Loucy (cell line): ENCODE data around the gene RUNX2.

ENCODE experiments used
- EZH2phosphoT487 ChIP-seq: fragments of 200-600 bp; IDR thresholded peaks from 2 replicates; pipeline ENCODE4 v1.6.1; 2018; ENCODE audit warnings: antibody characterized with exemption, mild to moderate bottlenecking, moderate library complexity, borderline replicate concordance
- TF ChIP-seq, protein P1 (sequence below): fragments of 200-600 bp; sonication (generic); conservative IDR thresholded peaks from 2 replicates; pipeline ENCODE4 v1.5.1; 2014; ENCODE audit warnings: mild to moderate bottlenecking, antibody characterized with exemption, low read length

DNA sequence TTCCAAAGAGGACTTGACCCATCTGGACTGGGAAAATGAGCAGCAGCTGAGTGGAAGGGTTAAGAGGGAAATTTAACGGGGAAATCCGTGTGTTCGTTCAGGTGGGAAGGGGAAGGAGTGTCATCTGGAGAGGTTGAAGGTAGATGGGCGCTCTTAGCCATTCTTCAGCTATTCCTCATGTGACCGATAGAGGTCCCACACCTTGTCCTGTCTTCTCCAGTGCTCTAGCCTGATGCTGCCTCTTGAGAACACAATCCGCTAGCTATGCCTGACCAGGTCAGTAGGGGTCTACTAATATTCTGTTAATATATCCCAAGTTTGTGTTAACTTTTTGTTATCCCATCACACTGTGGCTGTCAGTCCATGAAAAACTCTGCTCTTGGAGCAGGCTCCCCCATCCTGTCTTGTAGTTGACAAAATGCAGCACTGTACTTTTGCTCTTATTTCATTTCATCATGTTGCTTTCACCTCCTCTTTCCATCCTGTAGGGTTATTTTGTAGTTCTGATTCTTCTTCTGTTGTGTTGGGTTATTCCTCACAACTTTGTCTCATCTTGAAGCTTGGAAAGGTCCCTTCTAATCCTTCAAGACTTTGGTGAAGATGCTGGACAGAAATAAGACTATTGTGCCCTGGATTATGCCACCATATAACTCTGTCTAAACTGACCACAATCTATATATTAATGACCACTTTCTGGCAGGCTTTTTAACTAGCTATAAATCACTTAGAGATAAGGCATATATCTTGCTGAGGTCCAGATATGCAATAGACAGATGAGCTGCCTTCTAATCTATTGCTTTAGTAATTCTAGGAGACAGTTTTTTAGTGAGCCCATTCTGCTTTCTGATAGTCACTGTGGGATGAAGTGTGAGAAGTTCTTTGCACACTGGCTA, 173.0 kb downstream of the RUNX2 start:
- TF ChIP-seq, protein P1, sequence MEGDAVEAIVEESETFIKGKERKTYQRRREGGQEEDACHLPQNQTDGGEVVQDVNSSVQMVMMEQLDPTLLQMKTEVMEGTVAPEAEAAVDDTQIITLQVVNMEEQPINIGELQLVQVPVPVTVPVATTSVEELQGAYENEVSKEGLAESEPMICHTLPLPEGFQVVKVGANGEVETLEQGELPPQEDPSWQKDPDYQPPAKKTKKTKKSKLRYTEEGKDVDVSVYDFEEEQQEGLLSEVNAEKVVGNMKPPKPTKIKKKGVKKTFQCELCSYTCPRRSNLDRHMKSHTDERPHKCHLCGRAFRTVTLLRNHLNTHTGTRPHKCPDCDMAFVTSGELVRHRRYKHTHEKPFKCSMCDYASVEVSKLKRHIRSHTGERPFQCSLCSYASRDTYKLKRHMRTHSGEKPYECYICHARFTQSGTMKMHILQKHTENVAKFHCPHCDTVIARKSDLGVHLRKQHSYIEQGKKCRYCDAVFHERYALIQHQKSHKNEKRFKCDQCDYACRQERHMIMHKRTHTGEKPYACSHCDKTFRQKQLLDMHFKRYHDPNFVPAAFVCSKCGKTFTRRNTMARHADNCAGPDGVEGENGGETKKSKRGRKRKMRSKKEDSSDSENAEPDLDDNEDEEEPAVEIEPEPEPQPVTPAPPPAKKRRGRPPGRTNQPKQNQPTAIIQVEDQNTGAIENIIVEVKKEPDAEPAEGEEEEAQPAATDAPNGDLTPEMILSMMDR = no peak
- no peak for TF ChIP-seq EZH2phosphoT487
